Brain microvascular endothelial cell (primary cell): ENCODE measurements around the gene TMPRSS11D.

Source experiments
- DNase-seq: peaks from one replicate; pipeline ENCODE4 v3.0.0-alpha.2; 2020
- H3K27ac ChIP-seq: fragments of 250-450 bp; sonication (Bioruptor Pico); 2 replicates; pipeline ENCODE4 v1.5.1; 2020; ENCODE audit warnings: mild to moderate bottlenecking, moderate library complexity
- H3K27me3 ChIP-seq: fragments of 250-450 bp; sonication (Bioruptor Pico); replicated peaks from 2 replicates; pipeline ENCODE4 v1.5.1; 2020; ENCODE audit warnings: mild to moderate bottlenecking
- H3K36me3 ChIP-seq: fragments of 250-450 bp; sonication (Bioruptor Pico); replicated peaks from 2 replicates; pipeline ENCODE4 v1.5.1; 2020; ENCODE audit warnings: mild to moderate bottlenecking
- H3K4me3 ChIP-seq: 2 replicates; pipeline ENCODE4 v1.5.1; 2011; ENCODE audit warnings: low read depth, mild to moderate bottlenecking, control low read depth, low read length, moderate library complexity
- in situ Hi-C: cut with HindIII; loops from 2 replicates; pipeline ENCODE4 v1.10.0; 2017; ENCODE audit warnings: low sequenced_read_pairs, low pct_ligation_motif_present
- TF ChIP-seq, protein P1 (sequence below): IDR thresholded peaks from 2 replicates; pipeline ENCODE4 v1.5.1; 2011; ENCODE audit warnings: low read depth, mild to moderate bottlenecking, moderate library complexity, low read length, control low read depth, inconsistent platforms; ENCODE audit errors: missing control alignments

The TMPRSS11D gene, protein sequence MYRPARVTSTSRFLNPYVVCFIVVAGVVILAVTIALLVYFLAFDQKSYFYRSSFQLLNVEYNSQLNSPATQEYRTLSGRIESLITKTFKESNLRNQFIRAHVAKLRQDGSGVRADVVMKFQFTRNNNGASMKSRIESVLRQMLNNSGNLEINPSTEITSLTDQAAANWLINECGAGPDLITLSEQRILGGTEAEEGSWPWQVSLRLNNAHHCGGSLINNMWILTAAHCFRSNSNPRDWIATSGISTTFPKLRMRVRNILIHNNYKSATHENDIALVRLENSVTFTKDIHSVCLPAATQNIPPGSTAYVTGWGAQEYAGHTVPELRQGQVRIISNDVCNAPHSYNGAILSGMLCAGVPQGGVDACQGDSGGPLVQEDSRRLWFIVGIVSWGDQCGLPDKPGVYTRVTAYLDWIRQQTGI

DNA sequence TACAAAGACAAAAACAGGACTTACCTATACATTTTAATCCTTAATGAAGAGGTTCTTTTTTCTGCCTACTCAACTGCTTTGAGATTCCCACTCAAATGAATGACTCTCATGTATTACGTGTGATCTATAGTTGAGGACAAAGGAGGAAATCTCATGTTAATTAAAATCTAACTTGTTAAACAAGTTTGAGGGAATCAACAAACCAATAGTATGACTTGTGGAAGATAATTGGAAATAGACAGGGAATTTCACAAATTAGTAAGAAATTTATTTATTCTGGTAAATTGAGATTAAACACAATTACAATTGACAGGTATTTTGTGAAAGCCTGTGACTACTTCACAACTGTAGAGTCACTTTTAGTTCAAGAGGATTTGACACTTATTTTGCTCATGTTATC lies at the start of gene TMPRSS11D:
TMPRSS11D (minus strand) TSS at position 101 of the 400 bp plus-strand sequence; CDS start at position 32, 69 bp downstream.
- Histone ChIP-seq H3K36me3 (no peaks in the 10 kb centered on the region), H3K4me3 (no peak within 1 kb of the TSS), H3K27ac (no peak within 1 kb of the TSS), H3K27me3 (no peaks in the 10 kb centered on the region)
- no peak for DNase-seq
- TF ChIP-seq, protein P1, sequence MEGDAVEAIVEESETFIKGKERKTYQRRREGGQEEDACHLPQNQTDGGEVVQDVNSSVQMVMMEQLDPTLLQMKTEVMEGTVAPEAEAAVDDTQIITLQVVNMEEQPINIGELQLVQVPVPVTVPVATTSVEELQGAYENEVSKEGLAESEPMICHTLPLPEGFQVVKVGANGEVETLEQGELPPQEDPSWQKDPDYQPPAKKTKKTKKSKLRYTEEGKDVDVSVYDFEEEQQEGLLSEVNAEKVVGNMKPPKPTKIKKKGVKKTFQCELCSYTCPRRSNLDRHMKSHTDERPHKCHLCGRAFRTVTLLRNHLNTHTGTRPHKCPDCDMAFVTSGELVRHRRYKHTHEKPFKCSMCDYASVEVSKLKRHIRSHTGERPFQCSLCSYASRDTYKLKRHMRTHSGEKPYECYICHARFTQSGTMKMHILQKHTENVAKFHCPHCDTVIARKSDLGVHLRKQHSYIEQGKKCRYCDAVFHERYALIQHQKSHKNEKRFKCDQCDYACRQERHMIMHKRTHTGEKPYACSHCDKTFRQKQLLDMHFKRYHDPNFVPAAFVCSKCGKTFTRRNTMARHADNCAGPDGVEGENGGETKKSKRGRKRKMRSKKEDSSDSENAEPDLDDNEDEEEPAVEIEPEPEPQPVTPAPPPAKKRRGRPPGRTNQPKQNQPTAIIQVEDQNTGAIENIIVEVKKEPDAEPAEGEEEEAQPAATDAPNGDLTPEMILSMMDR, result no peak
- in situ Hi-C loops, result no loop called here

GRCh38 chr4:67933038-67933437 lies 49.2 kb upstream of the TMPRSS11D start:
- TF ChIP-seq, protein P1, result no peak
- no peaks in the 10 kb centered on the region for H3K27me3 ChIP-seq
- no peaks in the 10 kb centered on the region for H3K36me3 ChIP-seq
- H3K4me3 ChIP-seq, result no peak overlapping the region
- in situ Hi-C loops, result no loop called here
- no peak for DNase-seq
- H3K27ac ChIP-seq, result no peak overlapping the region

DNA sequence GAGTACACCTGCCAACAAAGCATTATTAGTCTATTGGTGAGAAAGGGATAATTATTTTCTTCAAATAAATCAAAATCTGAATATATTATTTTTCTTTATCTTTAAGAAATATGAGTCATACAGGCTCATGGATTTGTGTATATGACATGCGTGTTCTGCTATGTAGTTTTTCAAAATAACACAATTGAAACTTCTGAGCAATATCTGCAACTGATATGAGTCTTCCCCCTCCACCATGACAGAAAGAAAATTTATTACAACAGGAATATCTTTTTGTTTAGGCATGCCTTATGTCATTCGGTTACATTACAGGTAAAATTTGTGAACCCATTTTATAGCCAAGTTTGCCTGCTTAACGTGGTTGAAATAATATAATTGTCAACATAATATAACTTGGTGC lies 47.5 kb upstream of the TMPRSS11D start:
- no peak for DNase-seq
- H3K27me3 ChIP-seq, result no peaks in the 10 kb centered on the region
- TF ChIP-seq, protein P1, result no peak
- in situ Hi-C loops, result no loop called here
- H3K4me3 ChIP-seq, result no peak overlapping the region
- no peak overlapping the region for H3K27ac ChIP-seq
- H3K36me3 ChIP-seq, result no peaks in the 10 kb centered on the region

- no peaks in the 10 kb centered on the region for H3K27me3 ChIP-seq
- in situ Hi-C loops, result no loop called here
- DNase-seq, result no peak
- no peaks in the 10 kb centered on the region for H3K36me3 ChIP-seq
- H3K4me3 ChIP-seq, result no peak overlapping the region
- TF ChIP-seq, protein P1, result no peak
- no peak overlapping the region for H3K27ac ChIP-seq
Observed at GRCh38 chr4:67929426-67929825, 45.6 kb upstream of the TMPRSS11D start.

GRCh38 chr4:67928546-67928945 lies 44.7 kb upstream of the TMPRSS11D start:
- Histone ChIP-seq H3K4me3 (no peak overlapping the region), H3K27ac (no peak overlapping the region), H3K36me3 (no peaks in the 10 kb centered on the region), H3K27me3 (no peaks in the 10 kb centered on the region)
- TF ChIP-seq, protein P1, result no peak
- no peak for DNase-seq
- in situ Hi-C loops, result no loop called here
